NCI-H1417 treated with DMSO at 0.1 percent for 48 hours (cell line): ENCODE data around the gene CSE1L.
"Not testable (repeated sequence)": the region's sequence is repeated elsewhere in the genome, so short reads cannot be mapped to it uniquely, and the experiment has no call there.

Experiments
- DNase-seq: peaks from one replicate; lab custom pipeline; 2025; lab: John Stamatoyannopoulos, UW

The CSE1L gene

GRCh38 chr20:49046087-49046900 is at the start of gene CSE1L:
TSS of gene CSE1L (plus strand) at chr20:49046312. CDS start at chr20:49058464, 12,152 bp downstream.
- DNase-seq = peak; percentile 79

- DNase-seq = peak; percentile 17
Observed at GRCh38 chr20:48999890-49000870, 45.9 kb upstream of the CSE1L start.

GRCh38 chr20:49001741-49002140 is 44.4 kb upstream of the CSE1L start:
- DNase-seq = no peak

GRCh38 chr20:49006446-49006980 is 39.6 kb upstream of the CSE1L start:
- no peak for DNase-seq

GRCh38 chr20:49009899-49010631 is 36.0 kb upstream of the CSE1L start:
- DNase-seq = no peak

GRCh38 chr20:49024220-49024619 is 21.9 kb upstream of the CSE1L start:
- DNase-seq = no peak

- DNase-seq = not testable (repeated sequence)
Observed at GRCh38 chr20:49028177-49028576, 17.9 kb upstream of the CSE1L start.

GRCh38 chr20:49028684-49029083 is 17.4 kb upstream of the CSE1L start:
- DNase-seq = no peak

GRCh38 chr20:49029203-49029602 is 16.9 kb upstream of the CSE1L start:
- no peak for DNase-seq

- no peak for DNase-seq
Observed at GRCh38 chr20:49030954-49031619, 15.0 kb upstream of the CSE1L start.

- DNase-seq = no peak
Observed at GRCh38 chr20:49032455-49032854, 13.7 kb upstream of the CSE1L start.

GRCh38 chr20:49034070-49034732 is 11.9 kb upstream of the CSE1L start:
- DNase-seq = no peak

- DNase-seq = no peak
Observed at GRCh38 chr20:49037962-49038387, 8.1 kb upstream of the CSE1L start.

- DNase-seq = no peak
Observed at GRCh38 chr20:49039854-49040253, 6.3 kb upstream of the CSE1L start.

- no peak for DNase-seq
Observed at GRCh38 chr20:49043000-49043399, 3.1 kb upstream of the CSE1L start.

- DNase-seq = no peak
Observed at GRCh38 chr20:49045440-49046086, 549 bp upstream of the CSE1L start.

GRCh38 chr20:49052334-49052733 is 6.2 kb downstream of the CSE1L start:
- no peak for DNase-seq

GRCh38 chr20:49054056-49054643 is 8.0 kb downstream of the CSE1L start:
- DNase-seq = no peak

GRCh38 chr20:49063279-49063678 is 17.2 kb downstream of the CSE1L start:
- no peak for DNase-seq

GRCh38 chr20:49074521-49074920 is 28.4 kb downstream of the CSE1L start:
- no peak for DNase-seq
